Neural crest cell (in vitro differentiated cells): ENCODE measurements around the gene MMD. TPM values are rescaled to one million over a fixed set of nuclear protein-coding genes. Genes with fewer than 3 reads are reported as not detected.
A peak's percentile ranks its signal among the peaks of the same experiment; 100 is the strongest.
"Not testable (repeated sequence)": the region's sequence is repeated elsewhere in the genome, so short reads cannot be mapped to it uniquely, and the experiment has no call there.

Source experiments
- DNase-seq: peaks from one replicate; pipeline ENCODE4 v3.0.0; 2021; ENCODE audit warnings: low read depth, mixed read lengths, low spot score
- H3K27ac Mint-ChIP-seq: one replicate; pipeline ENCODE4 v1.8.0; 2021; ENCODE audit warnings: mild to moderate bottlenecking, mixed read lengths; ENCODE audit not compliant: unreplicated experiment
- H3K27me3 Mint-ChIP-seq: 2 replicates; pipeline ENCODE4 v1.8.0; 2021; ENCODE audit warnings: low read depth, mild to moderate bottlenecking, mixed read lengths
- H3K36me3 Mint-ChIP-seq: 2 replicates; pipeline ENCODE4 v1.8.0; 2021; ENCODE audit warnings: low read depth, mild to moderate bottlenecking, mixed read lengths
- H3K4me1 Mint-ChIP-seq: 2 replicates; pipeline ENCODE4 v1.8.0; 2021; ENCODE audit warnings: mixed read lengths
- H3K4me3 Mint-ChIP-seq: one replicate; pipeline ENCODE4 v1.8.0; 2021; ENCODE audit warnings: mild to moderate bottlenecking, mixed read lengths
- H3K9me3 Mint-ChIP-seq: 2 replicates; pipeline ENCODE4 v1.8.0; 2021; ENCODE audit warnings: mixed read lengths
- total RNA-seq: library from RNA; stranded (reverse); gene quantifications from 2 replicates; pipeline ENCODE4 v1.2.1, GENCODE V29; 2021
- TF ChIP-seq, protein P1 (sequence below): fragments of 200-600 bp; sonication (generic); conservative IDR thresholded peaks from 2 replicates; pipeline ENCODE4 v1.5.0; 2021; ENCODE audit warnings: antibody characterized with exemption, mild to moderate bottlenecking

Gene MMD
- total RNA-seq, 1 donor from 2014 or later: 46.6 TPM

DNA sequence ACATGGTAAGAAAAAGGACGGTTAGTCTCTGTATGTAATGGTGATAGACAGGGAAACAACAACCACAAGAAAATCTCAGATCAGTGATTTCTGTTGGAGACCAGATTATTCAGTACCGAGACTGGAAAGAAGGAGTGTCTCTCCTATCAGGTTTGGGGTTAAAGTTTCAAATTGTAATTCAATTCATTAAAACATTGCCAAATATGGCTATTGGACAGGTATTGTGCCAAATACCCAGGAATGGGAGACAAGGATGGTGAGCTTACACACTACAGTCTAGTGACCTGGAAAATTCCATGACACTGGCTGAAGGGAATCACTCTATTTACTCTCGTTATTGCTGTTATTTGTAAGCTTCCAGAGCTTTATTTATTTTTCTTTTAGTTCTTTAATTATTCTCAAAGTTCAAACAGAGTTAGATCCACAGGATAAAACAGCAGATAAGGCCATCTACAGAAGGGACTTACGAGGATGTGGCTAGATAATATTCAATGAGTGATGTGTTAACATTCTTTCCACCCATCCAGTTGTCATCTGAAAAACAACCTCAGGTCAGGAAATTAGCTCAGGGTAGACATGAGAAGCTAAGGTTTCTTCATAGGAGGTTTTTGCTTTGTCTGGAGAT lies 25.1 kb upstream of the MMD start:
- Mint-ChIP-seq H3K4me3 (no peak overlapping the region), H3K9me3 (peaks cover 3% of the 10 kb centered on the region), H3K27ac (no peak overlapping the region), H3K27me3 (no peaks in the 10 kb centered on the region), H3K36me3 (no peaks in the 10 kb centered on the region), H3K4me1 (peaks cover 5% of the 10 kb centered on the region)
- TF ChIP-seq, protein P1, sequence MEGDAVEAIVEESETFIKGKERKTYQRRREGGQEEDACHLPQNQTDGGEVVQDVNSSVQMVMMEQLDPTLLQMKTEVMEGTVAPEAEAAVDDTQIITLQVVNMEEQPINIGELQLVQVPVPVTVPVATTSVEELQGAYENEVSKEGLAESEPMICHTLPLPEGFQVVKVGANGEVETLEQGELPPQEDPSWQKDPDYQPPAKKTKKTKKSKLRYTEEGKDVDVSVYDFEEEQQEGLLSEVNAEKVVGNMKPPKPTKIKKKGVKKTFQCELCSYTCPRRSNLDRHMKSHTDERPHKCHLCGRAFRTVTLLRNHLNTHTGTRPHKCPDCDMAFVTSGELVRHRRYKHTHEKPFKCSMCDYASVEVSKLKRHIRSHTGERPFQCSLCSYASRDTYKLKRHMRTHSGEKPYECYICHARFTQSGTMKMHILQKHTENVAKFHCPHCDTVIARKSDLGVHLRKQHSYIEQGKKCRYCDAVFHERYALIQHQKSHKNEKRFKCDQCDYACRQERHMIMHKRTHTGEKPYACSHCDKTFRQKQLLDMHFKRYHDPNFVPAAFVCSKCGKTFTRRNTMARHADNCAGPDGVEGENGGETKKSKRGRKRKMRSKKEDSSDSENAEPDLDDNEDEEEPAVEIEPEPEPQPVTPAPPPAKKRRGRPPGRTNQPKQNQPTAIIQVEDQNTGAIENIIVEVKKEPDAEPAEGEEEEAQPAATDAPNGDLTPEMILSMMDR: no peak
- no peak for DNase-seq

DNA sequence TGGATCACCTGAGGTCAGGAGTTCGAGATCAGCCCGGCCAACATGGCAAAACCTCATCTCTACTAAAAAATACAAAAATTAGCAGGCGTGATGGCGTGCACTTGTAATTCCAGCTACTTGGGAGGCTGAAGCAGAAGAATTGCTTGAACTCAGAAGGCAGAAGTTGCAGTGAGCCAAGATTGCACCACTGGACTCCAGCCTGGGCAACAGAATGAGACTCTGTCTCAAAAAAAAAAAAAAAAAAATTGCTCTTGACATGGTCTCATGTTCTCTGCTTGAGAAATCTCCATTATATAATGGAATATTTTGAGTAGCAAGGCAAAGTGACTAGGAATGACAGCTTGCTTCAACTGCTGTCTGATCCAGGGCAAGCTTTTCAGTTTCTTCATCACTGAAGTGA lies 24.4 kb upstream of the MMD start:
- H3K27me3 Mint-ChIP-seq: not testable (repeated sequence)

DNA sequence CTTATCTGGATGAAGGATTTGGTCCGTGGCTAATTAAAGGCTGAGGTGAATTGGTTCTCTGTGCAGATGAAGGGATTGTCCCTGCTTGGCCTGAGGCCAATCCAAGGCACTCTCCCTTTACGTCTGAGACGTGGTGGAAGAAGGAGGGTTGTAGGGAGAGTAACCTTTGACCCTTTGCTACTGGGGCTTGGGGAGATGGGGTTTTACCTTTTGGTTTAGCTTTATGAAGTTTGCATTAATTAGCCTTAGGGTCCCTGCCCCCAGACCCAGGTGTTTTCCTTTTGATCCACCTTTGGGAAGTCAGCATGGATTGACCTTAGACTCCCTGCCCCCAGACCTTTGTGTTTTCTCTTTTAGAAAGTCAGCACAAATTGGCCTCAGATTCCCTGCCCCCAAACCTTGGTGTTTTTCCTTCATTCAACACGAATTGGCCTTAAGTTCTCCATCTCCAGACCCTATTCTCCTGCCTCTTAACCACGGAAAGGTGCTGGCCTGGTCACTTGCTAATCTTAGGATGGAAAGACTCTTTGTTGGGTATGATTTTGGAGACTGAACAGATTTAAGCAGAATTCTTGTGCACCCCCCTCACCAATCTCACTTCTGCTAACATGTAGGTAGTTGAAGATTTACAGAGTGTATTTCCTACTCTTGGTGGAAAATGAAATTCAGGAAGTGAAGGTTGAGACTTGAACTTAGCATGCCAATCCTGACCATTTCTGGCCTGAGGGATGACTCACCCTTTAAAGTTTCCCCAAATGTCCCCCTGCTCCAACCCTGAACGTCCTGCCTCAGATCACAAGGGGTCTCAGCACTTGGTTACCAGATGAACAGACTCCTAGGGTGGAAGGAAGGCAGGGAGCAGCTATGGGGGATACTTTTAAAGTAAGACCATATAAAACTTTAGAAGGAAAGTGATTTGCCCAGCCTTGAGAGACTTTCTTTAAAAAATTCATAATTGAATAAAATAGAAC lies 23.1 kb upstream of the MMD start:
- Mint-ChIP-seq H3K27ac (peak overlapping the region; percentile 43), H3K4me3 (no peak overlapping the region), H3K9me3 (peaks cover 3% of the 10 kb centered on the region), H3K27me3 (no peaks in the 10 kb centered on the region), H3K4me1 (peaks cover 5% of the 10 kb centered on the region), H3K36me3 (no peaks in the 10 kb centered on the region)
- TF ChIP-seq, protein P1: no peak
- no peak for DNase-seq

More for the DNA sequence above, 24.4 kb upstream of the MMD start:
- not testable (repeated sequence) for H3K4me1 Mint-ChIP-seq, DNase-seq, H3K4me3 Mint-ChIP-seq, H3K27ac Mint-ChIP-seq, H3K9me3 Mint-ChIP-seq, H3K36me3 Mint-ChIP-seq

DNA sequence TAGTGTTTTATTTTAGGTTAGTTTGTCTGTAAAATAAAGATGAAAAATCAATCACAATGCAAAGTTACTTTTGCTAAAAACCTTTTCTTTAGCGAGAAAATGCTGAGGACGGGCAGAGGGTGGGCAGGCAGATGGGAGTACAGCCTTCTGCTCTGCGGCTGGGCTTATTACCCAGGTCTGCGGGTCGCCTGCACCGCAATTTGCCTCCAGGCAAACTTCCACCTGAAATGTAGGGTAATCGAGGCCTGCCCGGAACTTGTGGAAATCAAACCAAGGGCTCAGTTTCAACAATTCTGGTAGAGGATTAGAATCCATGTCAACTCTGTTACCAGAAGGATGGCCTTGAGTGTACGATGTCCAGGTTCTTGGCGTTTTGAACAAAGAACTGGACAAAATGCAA lies 22.3 kb upstream of the MMD start:
- Mint-ChIP-seq H3K27ac (no peak overlapping the region), H3K36me3 (no peaks in the 10 kb centered on the region), H3K27me3 (no peaks in the 10 kb centered on the region), H3K4me1 (peaks cover 12% of the 10 kb centered on the region), H3K4me3 (no peak overlapping the region), H3K9me3 (peaks cover 5% of the 10 kb centered on the region)
- TF ChIP-seq, protein P1: no peak
- no peak for DNase-seq

DNA sequence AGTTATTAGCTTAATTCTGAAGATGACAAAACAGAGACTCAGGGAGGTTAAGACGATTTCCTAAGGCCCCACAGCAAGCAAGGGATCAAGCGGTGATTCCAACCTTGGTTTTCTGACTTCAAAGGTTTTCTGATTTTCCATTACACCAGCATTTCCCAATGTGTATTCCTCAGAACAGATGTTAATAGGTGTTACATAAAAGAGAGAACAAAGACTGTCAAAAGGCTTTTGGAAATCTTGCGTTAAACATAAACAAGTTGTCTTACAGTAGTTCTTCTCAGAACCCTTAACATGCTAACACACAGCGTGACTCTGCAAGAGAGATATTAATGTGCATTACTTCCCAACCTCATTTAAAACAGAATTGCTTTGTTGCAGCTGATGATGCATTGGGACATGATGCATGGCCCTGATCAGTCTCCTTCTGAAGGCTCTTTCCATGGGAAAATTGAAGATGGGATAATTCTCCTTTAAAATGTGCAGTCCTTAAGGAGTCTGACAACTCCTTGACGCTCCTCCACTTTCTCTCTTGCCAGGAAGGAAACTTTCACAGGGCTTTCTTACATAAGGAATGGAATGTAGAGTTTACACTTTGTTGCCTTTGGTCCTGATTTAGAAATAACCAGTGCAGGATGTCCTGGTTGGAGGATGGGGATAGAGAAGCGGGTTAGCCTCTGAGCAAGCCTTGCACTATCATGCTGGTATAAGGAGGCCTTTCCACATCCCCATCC lies 21.5 kb upstream of the MMD start:
- H3K4me3 Mint-ChIP-seq: no peak overlapping the region
- peaks cover 5% of the 10 kb centered on the region for H3K9me3 Mint-ChIP-seq
- no peak for DNase-seq
- peaks cover 12% of the 10 kb centered on the region for H3K4me1 Mint-ChIP-seq
- H3K27ac Mint-ChIP-seq: no peak overlapping the region
- no peaks in the 10 kb centered on the region for H3K27me3 Mint-ChIP-seq
- TF ChIP-seq, protein P1: no peak
- no peaks in the 10 kb centered on the region for H3K36me3 Mint-ChIP-seq
